ENCODE measurements around the gene KLHDC8A. TPM values are rescaled to one million over a fixed set of nuclear protein-coding genes. Genes with fewer than 3 reads are reported as not detected.
A peak's percentile ranks its signal among the peaks of the same experiment; 100 is the strongest.

Gene KLHDC8A
- total and polyA plus RNA-seq, 2 of the 13 experiments (the other 11 are each of a cell fraction or from before 2014, with no cell fraction given): not detected

- TF ChIP-seq TCF7 (IDR thresholded peaks at IDR 0.05; ENCODE audit: low read depth) (peak; percentile 38; the same call in 1 of the 2 replicates), ELF3 (CRISPR knock-in tag; IDR thresholded peaks at IDR 0.05) (peak; percentile 45; the same call in 1 of the 2 replicates), ESRRA (CRISPR knock-in tag; IDR thresholded peaks at IDR 0.05; ENCODE audit: low read depth) (no peak), KLF16 (CRISPR knock-in tag; IDR thresholded peaks at IDR 0.05) (no peak), TBX2 (CRISPR knock-in tag; IDR thresholded peaks at IDR 0.05; ENCODE audit: borderline replicate concordance) (peak; percentile 44; the same call in 1 of the 2 replicates), ETV5 (CRISPR knock-in tag; IDR thresholded peaks at IDR 0.05; ENCODE audit: borderline replicate concordance) (peak; percentile 76), NCOA2 (CRISPR knock-in tag; IDR thresholded peaks at IDR 0.05) (peak; percentile 65; the same call in 1 of the 2 replicates), HNF4A (CRISPR knock-in tag; IDR thresholded peaks at IDR 0.05) (0 out of 2 replicates have a peak, but pooled peaks have one; percentile 17), FOSL2 (CRISPR knock-in tag; IDR thresholded peaks at IDR 0.05) (peak; percentile 50; the same call in 1 of the 2 replicates), TRAFD1 (CRISPR knock-in tag; IDR thresholded peaks at IDR 0.05; ENCODE audit: borderline replicate concordance) (no peak), ZSCAN21 (CRISPR knock-in tag; IDR thresholded peaks at IDR 0.05; ENCODE audit: borderline replicate concordance) (no peak), NFYC (CRISPR knock-in tag; IDR thresholded peaks at IDR 0.05) (peak; percentile 39; the same call in 1 of the 2 replicates), MED8 (CRISPR knock-in tag; IDR thresholded peaks at IDR 0.05; ENCODE audit: insufficient replicate concordance) (no peak), HOXA3 (CRISPR knock-in tag; IDR thresholded peaks at IDR 0.05) (0 out of 2 replicates have a peak, but pooled peaks have one; percentile 15), CEBPB (IDR thresholded peaks at IDR 0.05; ENCODE audit: borderline replicate concordance, low read depth, low read length) (peak; percentile 98), GFI1 (CRISPR knock-in tag; IDR thresholded peaks at IDR 0.05; ENCODE audit: borderline replicate concordance) (peak; percentile 97), SMC3 (IDR thresholded peaks at IDR 0.05; ENCODE audit: low read length) (peak; percentile 27; the same call in 1 of the 2 replicates)
- TF ChIP-seq, protein P1, sequence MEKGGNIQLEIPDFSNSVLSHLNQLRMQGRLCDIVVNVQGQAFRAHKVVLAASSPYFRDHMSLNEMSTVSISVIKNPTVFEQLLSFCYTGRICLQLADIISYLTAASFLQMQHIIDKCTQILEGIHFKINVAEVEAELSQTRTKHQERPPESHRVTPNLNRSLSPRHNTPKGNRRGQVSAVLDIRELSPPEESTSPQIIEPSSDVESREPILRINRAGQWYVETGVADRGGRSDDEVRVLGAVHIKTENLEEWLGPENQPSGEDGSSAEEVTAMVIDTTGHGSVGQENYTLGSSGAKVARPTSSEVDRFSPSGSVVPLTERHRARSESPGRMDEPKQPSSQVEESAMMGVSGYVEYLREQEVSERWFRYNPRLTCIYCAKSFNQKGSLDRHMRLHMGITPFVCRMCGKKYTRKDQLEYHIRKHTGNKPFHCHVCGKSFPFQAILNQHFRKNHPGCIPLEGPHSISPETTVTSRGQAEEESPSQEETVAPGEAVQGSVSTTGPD (CRISPR knock-in tag; IDR thresholded peaks at IDR 0.05): peak; percentile 52; the same call in 1 of the 2 replicates
Observed at GRCh38 chr1:205319081-205320018, 37.4 kb downstream of the KLHDC8A start (continued).

Measured in HepG2 (cell line).